Measurements from ENCODE around the gene KIAA1671.
"Not testable (repeated sequence)": the region's sequence is repeated elsewhere in the genome, so short reads cannot be mapped to it uniquely, and the experiment has no call there.

The KIAA1671 gene

GRCh38 chr22:25206998-25207397 lies 254.5 kb downstream of the KIAA1671 start:
- DNase-seq = no peak

- DNase-seq = no peak
Measured at GRCh38 chr22:25207553-25208157, 255.1 kb downstream of the KIAA1671 start.

GRCh38 chr22:25208328-25208727 lies 255.8 kb downstream of the KIAA1671 start:
- no peak for DNase-seq

GRCh38 chr22:25208743-25209505 lies 256.4 kb downstream of the KIAA1671 start:
- DNase-seq = no peak

- no peak for DNase-seq
Measured at GRCh38 chr22:25210793-25211192, 258.3 kb downstream of the KIAA1671 start.

GRCh38 chr22:25212337-25212736 lies 259.8 kb downstream of the KIAA1671 start:
- no peak for DNase-seq

- DNase-seq = no peak
Measured at GRCh38 chr22:25213221-25213620, 260.7 kb downstream of the KIAA1671 start.

GRCh38 chr22:25216230-25216629 lies 263.7 kb downstream of the KIAA1671 start:
- no peak for DNase-seq

GRCh38 chr22:25219211-25219689 lies 266.7 kb downstream of the KIAA1671 start, which contains the start of gene CRYBB2:
TSS of gene CRYBB2 (plus strand) at chr22:25219639. CDS start at chr22:25221430, 1,791 bp downstream.
- no peak for DNase-seq

GRCh38 chr22:25219948-25220442 lies 267.5 kb downstream of the KIAA1671 start:
- DNase-seq = no peak

- no peak for DNase-seq
Measured at GRCh38 chr22:25221790-25222189, 269.3 kb downstream of the KIAA1671 start.

- DNase-seq = no peak
Measured at GRCh38 chr22:25223269-25223850, 270.8 kb downstream of the KIAA1671 start.

GRCh38 chr22:25228822-25229221 lies 276.3 kb downstream of the KIAA1671 start:
- DNase-seq = no peak

GRCh38 chr22:25230760-25231159 lies 278.2 kb downstream of the KIAA1671 start:
- not testable (repeated sequence) for DNase-seq

GRCh38 chr22:25232301-25232700 lies 279.8 kb downstream of the KIAA1671 start:
- no peak for DNase-seq

- DNase-seq = not testable (repeated sequence)
Measured at GRCh38 chr22:25233706-25234105, 281.2 kb downstream of the KIAA1671 start.

- DNase-seq = peak; percentile 79
Measured at GRCh38 chr22:25235547-25236290, 283.2 kb downstream of the KIAA1671 start.

- DNase-seq = no peak
Measured at GRCh38 chr22:25236417-25236816, 283.9 kb downstream of the KIAA1671 start.

- no peak for DNase-seq
Measured at GRCh38 chr22:25237503-25237902, 285.0 kb downstream of the KIAA1671 start.

GRCh38 chr22:25238058-25238457 lies 285.5 kb downstream of the KIAA1671 start:
- not testable (repeated sequence) for DNase-seq

Data from activated effector memory CD4-positive, alpha-beta T cell treated with anti-CD3 and anti-CD28 coated beads, Interleukin-2, amount 50 U/mL, for 16 hours (primary cell).